Endodermal cell (in vitro differentiated cells): Measurements from ENCODE around the gene LAMA4. TPM values are rescaled to one million over a fixed set of nuclear protein-coding genes. Genes with fewer than 3 reads are reported as not detected.

ENCODE experiments used
- DNase-seq: peaks from one replicate; pipeline ENCODE4 v3.0.0-alpha.2; 2017
- H3K27ac ChIP-seq: 2 replicates; pipeline ENCODE4 v1.5.1; 2013; ENCODE audit warnings: mild to moderate bottlenecking, low read depth, low read length, moderate library complexity
- H3K27me3 ChIP-seq: 2 replicates; pipeline ENCODE4 v1.6.1; 2013; ENCODE audit warnings: mild to moderate bottlenecking, low read length, moderate library complexity; ENCODE audit not compliant: insufficient read depth, control insufficient read depth, poor library complexity, severe bottlenecking
- H3K36me3 ChIP-seq: 2 replicates; pipeline ENCODE4 v1.7.0; 2013; ENCODE audit warnings: mild to moderate bottlenecking, low read length, moderate library complexity; ENCODE audit not compliant: control insufficient read depth, insufficient read depth
- H3K4me1 ChIP-seq: one replicate; pipeline ENCODE4 v1.7.0; 2013; ENCODE audit warnings: low read length; ENCODE audit not compliant: control insufficient read depth, insufficient read depth
- H3K4me3 ChIP-seq: 2 replicates; pipeline ENCODE4 v1.5.1; 2013; ENCODE audit warnings: mild to moderate bottlenecking, low read length, moderate library complexity
- H3K9ac ChIP-seq: 2 replicates; pipeline ENCODE4 v1.6.1; 2013; ENCODE audit warnings: mild to moderate bottlenecking, low read length, moderate library complexity; ENCODE audit not compliant: poor library complexity, severe bottlenecking; ENCODE audit errors: extremely low read depth
- H3K9me3 ChIP-seq: 2 replicates; pipeline ENCODE4 v1.6.1; 2013; ENCODE audit warnings: mild to moderate bottlenecking, low read length, moderate library complexity; ENCODE audit not compliant: control insufficient read depth
- H3K27ac Mint-ChIP-seq: 2 replicates; pipeline ENCODE4 v1.8.0; 2020; ENCODE audit warnings: mixed read lengths
- H3K27me3 Mint-ChIP-seq: 2 replicates; pipeline ENCODE4 v1.8.0; 2021; ENCODE audit warnings: mild to moderate bottlenecking, mixed read lengths; ENCODE audit not compliant: insufficient read depth
- H3K36me3 Mint-ChIP-seq: 2 replicates; pipeline ENCODE4 v1.8.0; 2020; ENCODE audit warnings: low read depth, mixed read lengths
- H3K4me1 Mint-ChIP-seq: 2 replicates; pipeline ENCODE4 v1.8.0; 2020; ENCODE audit warnings: mixed read lengths
- H3K4me3 Mint-ChIP-seq: 2 replicates; pipeline ENCODE4 v1.8.0; 2020; ENCODE audit warnings: mild to moderate bottlenecking, moderate library complexity, mixed read lengths
- H3K9me3 Mint-ChIP-seq: 2 replicates; pipeline ENCODE4 v1.8.0; 2020; ENCODE audit warnings: mild to moderate bottlenecking, mixed read lengths
- WGBS, 2 experiments: methylation state at CpG; one replicate each; pipeline versions ENCODE4 v1.1.5 to v1.1.7; 2013; ENCODE audit warnings: missing lambda C conversion rate in 2 of 2, mixed read lengths in 1 of 2; ENCODE audit not compliant: insufficient coverage in 1 of 2, insufficient read length in 1 of 2; 5-methylcytosine and 5-hydroxymethylcytosine counted together
- total RNA-seq, 2 donors: library from RNA; stranded (reverse); fragmentation: NEBNext Ultra II Directional in 1 of 2; extraction: Animal tissue kit (Norgen Biotek cat#: 25700) in 1 of 2; gene quantifications; 2 replicates in 1 of 2; 3 replicates in 1 of 2; pipeline ENCODE4 v1.2.1, GENCODE V29; 2021
- TF ChIP-seq, protein P1 (sequence below): fragments of 200-600 bp; sonication (generic); conservative IDR thresholded peaks from 2 replicates; pipeline ENCODE4 v1.5.0; 2021; ENCODE audit warnings: antibody characterized with exemption, mild to moderate bottlenecking

Gene LAMA4
- total RNA-seq, 2 donors from 2014 or later, result 0.24 to 3.7 TPM

- H3K4me1 ChIP-seq, result no peaks in the 10 kb centered on the region
- Mint-ChIP-seq H3K27ac (no peak overlapping the region), H3K4me1 (no peaks in the 10 kb centered on the region), H3K9me3 (no peaks in the 10 kb centered on the region), H3K27me3 (no peaks in the 10 kb centered on the region), H3K36me3 (no peaks in the 10 kb centered on the region), H3K4me3 (no peak overlapping the region)
- WGBS, 2 experiments, result 100% methylated on average over 1 of the region's 1 CpG; no CpG with 5 or more reads in 1 of the 2 experiments
- no peak overlapping the region for H3K4me3 ChIP-seq
- no peak for DNase-seq
- no peaks in the 10 kb centered on the region for H3K27me3 ChIP-seq
- H3K9ac ChIP-seq, result no peak overlapping the region
- no peak overlapping the region for H3K27ac ChIP-seq
- no peaks in the 10 kb centered on the region for H3K36me3 ChIP-seq
- TF ChIP-seq, protein P1, sequence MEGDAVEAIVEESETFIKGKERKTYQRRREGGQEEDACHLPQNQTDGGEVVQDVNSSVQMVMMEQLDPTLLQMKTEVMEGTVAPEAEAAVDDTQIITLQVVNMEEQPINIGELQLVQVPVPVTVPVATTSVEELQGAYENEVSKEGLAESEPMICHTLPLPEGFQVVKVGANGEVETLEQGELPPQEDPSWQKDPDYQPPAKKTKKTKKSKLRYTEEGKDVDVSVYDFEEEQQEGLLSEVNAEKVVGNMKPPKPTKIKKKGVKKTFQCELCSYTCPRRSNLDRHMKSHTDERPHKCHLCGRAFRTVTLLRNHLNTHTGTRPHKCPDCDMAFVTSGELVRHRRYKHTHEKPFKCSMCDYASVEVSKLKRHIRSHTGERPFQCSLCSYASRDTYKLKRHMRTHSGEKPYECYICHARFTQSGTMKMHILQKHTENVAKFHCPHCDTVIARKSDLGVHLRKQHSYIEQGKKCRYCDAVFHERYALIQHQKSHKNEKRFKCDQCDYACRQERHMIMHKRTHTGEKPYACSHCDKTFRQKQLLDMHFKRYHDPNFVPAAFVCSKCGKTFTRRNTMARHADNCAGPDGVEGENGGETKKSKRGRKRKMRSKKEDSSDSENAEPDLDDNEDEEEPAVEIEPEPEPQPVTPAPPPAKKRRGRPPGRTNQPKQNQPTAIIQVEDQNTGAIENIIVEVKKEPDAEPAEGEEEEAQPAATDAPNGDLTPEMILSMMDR, result no peak
- H3K9me3 ChIP-seq, result no peaks in the 10 kb centered on the region
Measured at GRCh38 chr6:112227992-112228391, 26.4 kb downstream of the LAMA4 start.

GRCh38 chr6:112227411-112227810, 27.0 kb downstream of the LAMA4 start:
- H3K4me3 ChIP-seq, result no peak overlapping the region
- H3K27me3 ChIP-seq, result no peaks in the 10 kb centered on the region
- no peak overlapping the region for H3K9ac ChIP-seq
- no peak for DNase-seq
- Mint-ChIP-seq H3K27me3 (no peaks in the 10 kb centered on the region), H3K9me3 (no peaks in the 10 kb centered on the region), H3K4me1 (no peaks in the 10 kb centered on the region), H3K27ac (no peak overlapping the region), H3K4me3 (no peak overlapping the region), H3K36me3 (no peaks in the 10 kb centered on the region)
- H3K36me3 ChIP-seq, result no peaks in the 10 kb centered on the region
- H3K4me1 ChIP-seq, result peaks cover 2% of the 10 kb centered on the region
- WGBS, 2 experiments, result 80 to 100% methylated on average over 1 to 2 of the region's 2 CpGs
- TF ChIP-seq, protein P1, result no peak
- no peak overlapping the region for H3K27ac ChIP-seq
- no peaks in the 10 kb centered on the region for H3K9me3 ChIP-seq

DNA sequence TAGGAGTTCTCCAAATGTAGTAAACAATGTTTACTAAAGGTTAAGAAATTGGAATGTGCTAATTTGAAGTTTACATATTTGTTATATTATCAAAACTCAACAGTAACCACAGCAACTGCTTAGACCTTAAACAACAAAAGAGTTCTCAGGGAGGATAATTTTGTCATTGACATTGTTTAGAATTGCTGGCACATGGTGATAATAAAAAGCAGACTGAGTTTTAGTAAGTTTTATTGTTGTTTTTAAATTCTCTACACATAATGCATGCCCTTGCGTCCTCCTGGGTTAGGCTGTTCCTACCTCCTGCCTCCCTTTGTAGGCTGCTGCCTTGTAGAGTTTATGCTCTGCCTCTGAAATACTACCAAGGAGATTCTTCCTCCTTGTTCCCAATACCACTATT, 28.7 kb downstream of the LAMA4 start:
- Histone ChIP-seq H3K9me3 (no peaks in the 10 kb centered on the region), H3K4me1 (peaks cover 18% of the 10 kb centered on the region), H3K36me3 (no peaks in the 10 kb centered on the region), H3K27ac (no peak overlapping the region), H3K9ac (no peak overlapping the region), H3K27me3 (no peaks in the 10 kb centered on the region), H3K4me3 (no peak overlapping the region)
- no peak for DNase-seq
- no peaks in the 10 kb centered on the region for H3K36me3 Mint-ChIP-seq
- no peaks in the 10 kb centered on the region for H3K9me3 Mint-ChIP-seq
- H3K4me1 Mint-ChIP-seq, result peaks cover 11% of the 10 kb centered on the region
- no peaks in the 10 kb centered on the region for H3K27me3 Mint-ChIP-seq
- WGBS, 2 experiments, result 97 to 100% methylated on average over 1 of the region's 1 CpG
- H3K27ac Mint-ChIP-seq, result no peak overlapping the region
- no peak overlapping the region for H3K4me3 Mint-ChIP-seq
- TF ChIP-seq, protein P1, result no peak
